ENCODE data around the gene SPRYD3.
A peak's percentile ranks its signal among the peaks of the same experiment; 100 is the strongest.

Gene SPRYD3

DNA sequence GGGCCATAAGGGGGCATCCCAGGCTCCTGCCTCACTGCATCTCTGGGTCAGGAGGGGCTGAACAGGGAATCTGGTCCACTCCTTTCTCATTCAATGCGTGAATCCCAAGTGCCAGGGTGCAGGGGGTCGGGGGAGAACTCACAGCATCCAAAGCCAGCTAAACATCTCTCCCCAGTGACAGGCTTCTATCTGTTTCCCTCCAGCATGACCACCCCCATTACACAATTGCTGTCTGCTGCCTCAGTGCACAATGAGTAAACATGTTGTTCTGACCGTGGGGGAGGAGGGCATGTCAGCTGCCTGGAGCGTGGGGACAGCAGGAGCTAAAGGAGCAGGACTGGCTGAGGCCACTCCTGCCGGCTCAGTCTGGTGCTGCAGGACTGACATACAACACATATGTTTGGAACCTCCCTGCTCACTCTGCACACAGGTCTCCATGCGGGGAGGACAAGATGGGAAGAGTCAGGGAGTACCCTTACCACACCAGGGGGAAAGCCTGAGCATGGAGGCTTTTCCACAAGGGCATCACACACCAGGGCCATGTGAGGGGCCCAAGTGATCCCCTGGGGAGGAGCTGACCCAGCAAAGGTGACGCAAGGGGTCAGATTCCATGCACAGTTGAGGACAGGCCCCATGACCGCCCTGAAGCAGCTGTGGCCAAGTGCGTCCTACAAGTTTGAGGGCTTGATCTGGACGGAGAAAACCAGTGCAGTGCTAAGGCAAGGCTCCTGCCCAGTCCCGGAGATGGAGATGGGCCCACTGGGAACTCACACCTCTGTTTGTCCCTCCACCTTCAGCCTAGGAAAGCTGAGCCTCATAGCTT is 27.9 kb downstream of the SPRYD3 start:
- no peak overlapping the region for H3K4me3 ChIP-seq (ENCODE audit: low read depth, low read length)
- TF ChIP-seq, protein P1, sequence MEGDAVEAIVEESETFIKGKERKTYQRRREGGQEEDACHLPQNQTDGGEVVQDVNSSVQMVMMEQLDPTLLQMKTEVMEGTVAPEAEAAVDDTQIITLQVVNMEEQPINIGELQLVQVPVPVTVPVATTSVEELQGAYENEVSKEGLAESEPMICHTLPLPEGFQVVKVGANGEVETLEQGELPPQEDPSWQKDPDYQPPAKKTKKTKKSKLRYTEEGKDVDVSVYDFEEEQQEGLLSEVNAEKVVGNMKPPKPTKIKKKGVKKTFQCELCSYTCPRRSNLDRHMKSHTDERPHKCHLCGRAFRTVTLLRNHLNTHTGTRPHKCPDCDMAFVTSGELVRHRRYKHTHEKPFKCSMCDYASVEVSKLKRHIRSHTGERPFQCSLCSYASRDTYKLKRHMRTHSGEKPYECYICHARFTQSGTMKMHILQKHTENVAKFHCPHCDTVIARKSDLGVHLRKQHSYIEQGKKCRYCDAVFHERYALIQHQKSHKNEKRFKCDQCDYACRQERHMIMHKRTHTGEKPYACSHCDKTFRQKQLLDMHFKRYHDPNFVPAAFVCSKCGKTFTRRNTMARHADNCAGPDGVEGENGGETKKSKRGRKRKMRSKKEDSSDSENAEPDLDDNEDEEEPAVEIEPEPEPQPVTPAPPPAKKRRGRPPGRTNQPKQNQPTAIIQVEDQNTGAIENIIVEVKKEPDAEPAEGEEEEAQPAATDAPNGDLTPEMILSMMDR (IDR thresholded peaks at IDR 0.05; ENCODE audit: control insufficient read depth, extremely low read depth, insufficient read depth) = no peak
- DNase-seq (ENCODE audit: low read depth) = no peak

GRCh38 chr12:53050426-53051057 is 28.6 kb downstream of the SPRYD3 start:
- DNase-seq (ENCODE audit: low read depth) = no peak
- TF ChIP-seq, protein P1 (IDR thresholded peaks at IDR 0.05; ENCODE audit: control insufficient read depth, extremely low read depth, insufficient read depth) = no peak
- peak overlapping the region; percentile 48 for H3K4me3 ChIP-seq (ENCODE audit: low read depth, low read length)

GRCh38 chr12:53049571-53050318 is 29.4 kb downstream of the SPRYD3 start, which contains the start of gene TNS2:
TSS of gene TNS2 (plus strand) at chr12:53050065. CDS start at chr12:53050186, 121 bp downstream.
- TF ChIP-seq, protein P1 (IDR thresholded peaks at IDR 0.05; ENCODE audit: control insufficient read depth, extremely low read depth, insufficient read depth) = no peak
- no peak for DNase-seq (ENCODE audit: low read depth)
- H3K4me3 ChIP-seq (ENCODE audit: low read depth, low read length) = peak within 1 kb of the TSS; percentile 48

DNA sequence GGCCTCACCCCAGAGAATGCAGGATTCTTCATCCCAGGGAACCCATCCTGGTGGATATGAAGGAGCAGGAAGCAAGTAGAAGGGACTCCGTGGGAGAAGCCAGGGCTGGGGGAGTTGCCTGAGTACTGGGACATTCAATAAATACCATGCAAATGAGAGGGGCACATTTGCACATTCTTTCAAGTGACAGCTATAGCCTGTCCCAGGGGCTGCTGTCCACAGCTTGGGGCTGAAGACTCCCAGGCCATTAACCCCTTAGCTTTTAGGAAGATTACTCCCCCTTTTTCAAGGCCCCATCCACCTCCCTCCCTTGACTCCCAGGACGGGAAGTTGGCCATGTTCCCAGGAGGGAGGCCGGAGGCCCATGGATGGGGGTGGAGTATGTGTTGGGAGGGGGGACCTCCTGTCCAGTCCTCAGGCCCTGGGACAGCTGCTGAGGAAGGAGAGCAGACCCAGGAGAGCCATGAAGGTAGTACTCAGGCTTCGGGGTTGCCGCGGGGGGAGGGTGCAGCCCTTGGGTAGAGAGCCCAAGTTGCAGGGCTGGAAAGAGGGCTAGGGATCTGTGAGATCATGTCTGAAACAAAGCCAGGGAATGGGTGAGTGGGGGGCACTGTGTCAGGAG is 30.3 kb downstream of the SPRYD3 start:
- peak overlapping the region; percentile 16; the same call in 1 of the 2 replicates for H3K4me3 ChIP-seq (ENCODE audit: low read depth, low read length)
- TF ChIP-seq, protein P1 (IDR thresholded peaks at IDR 0.05; ENCODE audit: control insufficient read depth, extremely low read depth, insufficient read depth) = no peak
- no peak for DNase-seq (ENCODE audit: low read depth)

GRCh38 chr12:53048033-53048779 is 31.0 kb downstream of the SPRYD3 start:
- TF ChIP-seq, protein P1 (IDR thresholded peaks at IDR 0.05; ENCODE audit: control insufficient read depth, extremely low read depth, insufficient read depth) = peak; percentile 65
- peak overlapping the region; percentile 23; the same call in 1 of the 2 replicates for H3K4me3 ChIP-seq (ENCODE audit: low read depth, low read length)
- no peak for DNase-seq (ENCODE audit: low read depth)
